WTC11 (cell line): ENCODE results near the gene MEFV. TPM values are rescaled to one million over a fixed set of nuclear protein-coding genes. Genes with fewer than 3 reads are reported as not detected.

Experiments used
- ATAC-seq: fragments of 200-7000 bp; cut with Tn5 transposase; 2 replicates; pipeline ENCODE4 v1.10.0; 2021; ENCODE audit warnings: mild to moderate bottlenecking, moderate library complexity
- CTCF ChIA-PET: fragments of 300-600 bp; sonication (Branson Sonifier 250); formaldehyde crosslinking; loops from one replicate; lab custom pipeline; 2021; ENCODE audit warnings: antibody characterized with exemption; lab: Charles Lee
- POLR2A ChIA-PET: fragments of 350-600 bp; sonication (Branson Sonifier 250); formaldehyde crosslinking; loops from one replicate; lab custom pipeline; 2021; ENCODE audit warnings: antibody characterized with exemption; lab: Charles Lee
- DNase-seq: peaks from one replicate; pipeline ENCODE4 v3.0.0; 2021; ENCODE audit warnings: low spot score
- H3K27ac Mint-ChIP-seq: 2 replicates; pipeline ENCODE4 v1.8.0; 2021; ENCODE audit warnings: mixed read lengths
- H3K27me3 Mint-ChIP-seq: 2 replicates; pipeline ENCODE4 v1.8.0; 2021; ENCODE audit warnings: low read depth, mild to moderate bottlenecking, moderate library complexity, mixed read lengths
- H3K36me3 Mint-ChIP-seq: 2 replicates; pipeline ENCODE4 v1.8.0; 2021; ENCODE audit warnings: mixed read lengths
- H3K4me1 Mint-ChIP-seq: 2 replicates; pipeline ENCODE4 v1.8.0; 2022; ENCODE audit warnings: mixed read lengths
- H3K4me3 Mint-ChIP-seq: 2 replicates; pipeline ENCODE4 v1.8.0; 2021; ENCODE audit warnings: mild to moderate bottlenecking, moderate library complexity, mixed read lengths
- H3K9me3 Mint-ChIP-seq: 2 replicates; pipeline ENCODE4 v1.8.0; 2021; ENCODE audit warnings: mixed read lengths
- ARID4B ChIP-seq: sonication (generic); formaldehyde crosslinking; IDR thresholded peaks from 2 replicates; pipeline ENCODE4 v1.8.0; 2023; ENCODE audit warnings: missing genetic modification reagents, mild to moderate bottlenecking, borderline replicate concordance
- CREB1 ChIP-seq: sonication (generic); formaldehyde crosslinking; IDR thresholded peaks from 2 replicates; pipeline ENCODE4 v1.8.0; 2023; ENCODE audit warnings: mild to moderate bottlenecking, missing genetic modification reagents
- E2F4 ChIP-seq: sonication (generic); formaldehyde crosslinking; IDR thresholded peaks from 2 replicates; pipeline ENCODE4 v1.8.1; 2022; ENCODE audit warnings: low read depth, mild to moderate bottlenecking, moderate library complexity, missing genetic modification reagents, borderline replicate concordance
- ERG ChIP-seq: fragments of 250-450 bp; sonication (Bioruptor Pico); IDR thresholded peaks from 2 replicates; pipeline ENCODE4 v1.8.0; 2021; ENCODE audit warnings: mild to moderate bottlenecking
- ESRRA ChIP-seq: sonication (generic); formaldehyde crosslinking; IDR thresholded peaks from 2 replicates; pipeline ENCODE4 v1.8.1; 2022; ENCODE audit warnings: mild to moderate bottlenecking, missing genetic modification reagents, borderline replicate concordance
- FOXK1 ChIP-seq: sonication (generic); formaldehyde crosslinking; IDR thresholded peaks from 2 replicates; pipeline ENCODE4 v1.8.0; 2022; ENCODE audit warnings: mild to moderate bottlenecking, moderate library complexity, missing genetic modification reagents
- IRF1 ChIP-seq: sonication (generic); formaldehyde crosslinking; IDR thresholded peaks from 2 replicates; pipeline ENCODE4 v1.8.0; 2023; ENCODE audit warnings: missing genetic modification reagents
- JAZF1 ChIP-seq: fragments of 250-450 bp; sonication (Bioruptor Pico); IDR thresholded peaks from 2 replicates; pipeline ENCODE4 v1.9.0; 2021; ENCODE audit warnings: moderate library complexity, mild to moderate bottlenecking, inconsistent platforms
- MAX ChIP-seq: sonication (generic); formaldehyde crosslinking; IDR thresholded peaks from 2 replicates; pipeline ENCODE4 v1.8.0; 2022; ENCODE audit warnings: mild to moderate bottlenecking, missing genetic modification reagents
- MLX ChIP-seq: sonication (generic); formaldehyde crosslinking; IDR thresholded peaks from 2 replicates; pipeline ENCODE4 v1.8.1; 2023; ENCODE audit warnings: mild to moderate bottlenecking, missing genetic modification reagents, moderate library complexity
- MXD4 ChIP-seq: fragments of 250-450 bp; sonication (Bioruptor Pico); IDR thresholded peaks from 2 replicates; pipeline ENCODE4 v1.8.0; 2021; ENCODE audit warnings: mild to moderate bottlenecking, moderate library complexity, borderline replicate concordance
- NFE2L1 ChIP-seq: sonication (generic); formaldehyde crosslinking; IDR thresholded peaks from 2 replicates; pipeline ENCODE4 v1.8.1; 2023; ENCODE audit warnings: missing genetic modification reagents
- OVOL2 ChIP-seq: fragments of 250-450 bp; sonication (Bioruptor Pico); IDR thresholded peaks from 2 replicates; pipeline ENCODE4 v1.9.0; 2021; ENCODE audit warnings: mild to moderate bottlenecking, borderline replicate concordance
- PREB ChIP-seq: sonication (generic); formaldehyde crosslinking; IDR thresholded peaks from 2 replicates; pipeline ENCODE4 v1.8.1; 2022; ENCODE audit warnings: mild to moderate bottlenecking, missing genetic modification reagents, moderate library complexity, borderline replicate concordance
- PRRX2 ChIP-seq: fragments of 250-450 bp; sonication (Bioruptor Pico); IDR thresholded peaks from 2 replicates; pipeline ENCODE4 v1.8.0; 2021; ENCODE audit warnings: mild to moderate bottlenecking
- RORB ChIP-seq: fragments of 250-450 bp; sonication (Bioruptor Pico); IDR thresholded peaks from 2 replicates; pipeline ENCODE4 v1.9.0; 2021; ENCODE audit warnings: mild to moderate bottlenecking
- SMAD3 ChIP-seq: sonication (generic); formaldehyde crosslinking; IDR thresholded peaks from 2 replicates; pipeline ENCODE4 v1.8.0; 2022; ENCODE audit warnings: missing genetic modification reagents, mild to moderate bottlenecking, borderline replicate concordance
- TCF7 ChIP-seq: sonication (generic); formaldehyde crosslinking; IDR thresholded peaks from 2 replicates; pipeline ENCODE4 v1.8.0; 2022; ENCODE audit warnings: mild to moderate bottlenecking, low read depth, missing genetic modification reagents, moderate library complexity
- ZBTB43 ChIP-seq: sonication (generic); formaldehyde crosslinking; IDR thresholded peaks from 2 replicates; pipeline ENCODE4 v1.8.1; 2023; ENCODE audit warnings: mild to moderate bottlenecking, missing genetic modification reagents
- ZNF232 ChIP-seq: sonication (generic); formaldehyde crosslinking; IDR thresholded peaks from 2 replicates; pipeline ENCODE4 v1.8.0; 2022; ENCODE audit warnings: mild to moderate bottlenecking, missing genetic modification reagents
- ZNF416 ChIP-seq: fragments of 250-450 bp; sonication (Bioruptor Pico); IDR thresholded peaks from 2 replicates; pipeline ENCODE4 v1.9.0; 2021; ENCODE audit warnings: mild to moderate bottlenecking, inconsistent platforms
- total RNA-seq: library from RNA; stranded (reverse); gene quantifications from 3 replicates; pipeline ENCODE4 v1.2.3, GENCODE V29; 2021

Gene MEFV
- total RNA-seq, 1 experiment from 2014 or later = 0.09 TPM

GRCh38 chr16:3289998-3290673 is 33.7 kb upstream of the MEFV start (continued):
- no peak for TF ChIP-seq ERG (CRISPR knock-in tag)
- no peak for TF ChIP-seq FOXK1 (CRISPR knock-in tag)
- TF ChIP-seq MXD4 (CRISPR knock-in tag) = no peak
- no peak for TF ChIP-seq MLX (CRISPR knock-in tag)
- TF ChIP-seq RORB (CRISPR knock-in tag) = no peak
- TF ChIP-seq JAZF1 (CRISPR knock-in tag) = no peak
- TF ChIP-seq OVOL2 (CRISPR knock-in tag) = no peak
- TF ChIP-seq PRRX2 (CRISPR knock-in tag) = no peak
- TF ChIP-seq NFE2L1 = no peak
- no peak for TF ChIP-seq E2F4 (CRISPR knock-in tag)
- TF ChIP-seq ZNF416 = no peak
- TF ChIP-seq ZNF232 (CRISPR knock-in tag) = no peak
- no peak for TF ChIP-seq TCF7 (CRISPR knock-in tag)

GRCh38 chr16:3285131-3285530 is 28.7 kb upstream of the MEFV start:
- ChIA-PET CTCF (no interaction called here), POLR2A (interaction anchor here (1.5 to 1.6 kb wide), 2 partner anchors 115 to 116 kb away, joined by 3 to 4 read pairs; partner anchors contain the start of genes ZNF174 and ZSCAN32)
- Mint-ChIP-seq H3K27ac (no peak overlapping the region), H3K4me1 (peaks cover 21% of the 10 kb centered on the region), H3K9me3 (peaks cover 25% of the 10 kb centered on the region), H3K27me3 (no peaks in the 10 kb centered on the region; the same call in 1 of the 2 replicates), H3K36me3 (peaks cover 54% of the 10 kb centered on the region), H3K4me3 (peak overlapping the region; percentile 99)
- DNase-seq (peak; percentile 12), ATAC-seq (no peak)
- TF ChIP-seq CREB1 (CRISPR knock-in tag) (no peak), PREB (CRISPR knock-in tag) (no peak), ARID4B (CRISPR knock-in tag) (no peak), ESRRA (CRISPR knock-in tag) (no peak), MAX (CRISPR knock-in tag) (no peak), SMAD3 (CRISPR knock-in tag) (no peak), ZBTB43 (no peak), IRF1 (CRISPR knock-in tag) (no peak)
